Activated T-cell treated with anti-CD3 and anti-CD28 coated beads for 24 hours (primary cell): ENCODE results near the gene UGGT2.
"Not testable (repeated sequence)": the region's sequence is repeated elsewhere in the genome, so short reads cannot be mapped to it uniquely, and the experiment has no call there.

Source experiments
- DNase-seq: peaks from one replicate; pipeline ENCODE4 v3.0.0-alpha.2; 2020; ENCODE audit warnings: low read depth

UGGT2 gene

DNA sequence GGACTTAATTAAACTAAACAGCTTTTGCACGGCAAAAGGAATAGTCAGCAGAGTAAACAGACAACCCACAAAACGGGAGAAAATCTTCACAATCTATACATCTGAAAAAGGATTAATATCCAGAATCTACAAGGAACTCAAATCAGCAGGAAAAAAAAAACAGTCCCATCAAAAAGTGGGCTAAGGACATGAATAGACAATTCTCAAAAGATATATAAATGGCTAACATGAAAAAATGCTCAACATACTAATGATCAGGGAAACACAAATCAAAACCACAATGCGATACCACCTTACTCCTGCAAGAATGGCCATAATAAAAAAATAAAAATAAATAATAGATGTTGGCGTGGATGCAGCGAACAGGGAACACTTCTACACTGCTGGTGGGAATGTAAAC lies 1.7 kb downstream of the UGGT2 start:
- not testable (repeated sequence) for DNase-seq

DNA sequence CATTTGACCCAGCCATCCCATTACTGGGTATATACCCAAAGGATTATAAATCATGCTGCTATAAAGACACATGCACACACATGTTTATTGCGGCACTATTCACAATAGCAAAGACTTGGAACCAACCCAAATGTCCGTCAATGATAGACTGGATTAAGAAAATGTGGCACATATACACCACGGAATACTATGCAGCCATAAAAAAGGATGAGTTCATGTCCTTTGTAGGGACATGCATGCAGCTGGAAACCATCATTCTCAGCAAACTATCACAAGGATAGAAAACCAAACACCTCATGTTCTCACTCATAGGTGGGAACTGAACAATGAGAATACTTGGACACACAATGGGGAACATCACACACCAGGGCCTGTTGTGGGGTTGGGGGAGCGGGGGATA lies 2.2 kb downstream of the UGGT2 start:
- not testable (repeated sequence) for DNase-seq

DNA sequence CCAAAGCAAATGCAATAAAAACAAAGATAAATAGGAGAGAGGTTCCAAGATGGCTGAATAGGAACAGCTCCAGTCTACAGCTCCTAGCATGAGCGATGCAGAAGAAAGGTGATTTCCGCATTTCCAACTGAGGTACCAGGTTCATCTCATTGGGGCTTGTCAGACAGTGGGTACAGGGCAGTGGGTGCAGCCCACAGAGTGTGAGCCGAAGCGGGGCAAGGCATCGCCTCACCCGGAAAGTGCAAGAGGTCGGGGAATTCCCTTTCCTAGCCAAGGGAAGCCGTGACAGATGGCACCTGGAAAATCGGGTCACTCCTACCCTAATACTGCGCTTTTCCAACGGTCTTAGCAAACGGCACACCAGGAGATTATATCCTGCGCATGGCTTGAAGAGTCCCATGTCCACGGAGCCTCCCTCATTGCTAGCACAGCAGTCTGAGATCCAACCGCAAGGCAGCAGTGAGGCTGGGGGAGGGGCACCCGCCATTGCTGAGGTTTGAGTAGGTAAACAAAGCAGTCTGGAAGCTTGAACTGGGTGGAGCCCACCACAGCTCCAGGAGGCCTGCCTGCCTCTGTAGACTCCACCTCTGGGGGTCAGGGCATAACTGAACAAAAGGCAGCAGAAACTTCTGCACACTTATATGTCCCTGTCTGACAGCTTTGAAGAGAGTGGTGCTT lies 6.6 kb downstream of the UGGT2 start:
- DNase-seq: not testable (repeated sequence)

DNA sequence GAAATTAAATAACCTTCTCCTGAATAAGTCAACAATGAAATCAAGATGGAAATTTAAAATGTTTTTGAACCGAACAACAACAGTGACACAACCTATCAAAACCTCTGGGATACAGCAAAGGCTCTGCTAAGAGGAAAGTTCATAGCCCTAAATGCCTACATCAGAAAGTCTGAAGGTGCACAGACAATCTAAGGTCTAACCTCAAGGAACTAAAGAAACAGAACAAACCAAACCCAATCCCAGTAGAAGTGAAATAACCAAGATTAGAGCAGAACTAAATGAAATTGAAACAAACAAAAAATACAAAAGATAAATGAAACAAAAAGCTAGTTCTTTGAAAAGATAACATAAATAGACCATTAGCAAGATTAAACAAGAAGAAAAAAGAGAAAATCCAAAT lies 9.0 kb downstream of the UGGT2 start:
- DNase-seq: no peak

DNA sequence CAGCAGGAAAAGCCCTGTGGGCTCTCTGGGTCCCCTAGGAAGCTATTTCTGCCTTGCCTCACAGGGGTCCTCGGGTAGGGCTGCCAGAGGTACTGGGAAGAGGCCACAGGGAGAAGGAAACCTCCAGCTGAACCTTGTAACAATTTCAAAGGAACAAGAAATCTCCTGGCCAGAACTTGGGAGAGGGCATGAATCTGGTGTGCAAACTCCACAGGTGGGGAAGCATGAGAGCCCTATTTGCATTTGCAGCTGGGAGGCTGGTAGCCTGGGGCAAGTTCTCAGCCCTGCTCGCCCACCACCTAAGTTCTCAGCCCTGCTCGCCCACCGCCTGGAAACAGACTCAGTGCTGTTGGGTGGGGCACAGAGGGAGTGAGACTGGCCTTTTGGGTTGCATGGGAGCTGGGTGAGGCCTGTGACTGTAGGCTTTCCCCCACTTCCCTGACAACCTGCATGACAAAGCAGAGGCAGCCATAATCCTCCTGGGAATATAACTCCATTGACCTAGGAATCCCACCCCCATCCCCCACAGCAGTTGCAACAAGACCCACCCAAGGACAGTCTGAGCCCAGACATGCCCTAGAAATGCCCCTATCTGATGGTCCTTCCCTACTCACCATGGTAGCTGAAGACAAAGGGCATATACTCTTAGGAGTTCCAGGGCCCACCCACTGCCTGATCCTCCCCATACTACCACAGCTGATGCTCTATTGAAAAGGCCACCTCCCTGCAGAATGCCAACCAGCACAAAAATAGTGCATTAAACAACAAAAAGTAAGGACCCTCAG lies 11.7 kb downstream of the UGGT2 start:
- DNase-seq: no peak

DNA sequence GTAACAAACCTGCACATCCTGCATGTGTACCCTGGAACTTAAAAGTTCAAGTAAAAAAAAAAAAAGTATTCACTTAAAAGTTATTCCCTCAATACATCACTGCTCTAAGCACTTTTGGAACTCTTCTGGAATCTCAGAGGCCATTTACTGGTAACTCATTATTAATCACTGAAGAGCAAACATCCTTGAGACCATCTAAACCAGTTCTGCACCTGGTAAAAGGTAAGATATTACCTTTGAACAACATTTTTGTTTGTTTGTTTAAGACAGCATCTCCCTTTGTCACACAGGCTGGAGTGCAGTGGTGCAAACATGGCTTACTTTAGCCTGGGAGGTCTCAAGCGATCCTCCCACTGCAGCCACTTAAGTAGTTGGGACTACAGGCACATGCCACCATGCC lies 16.7 kb downstream of the UGGT2 start:
- DNase-seq: no peak

DNA sequence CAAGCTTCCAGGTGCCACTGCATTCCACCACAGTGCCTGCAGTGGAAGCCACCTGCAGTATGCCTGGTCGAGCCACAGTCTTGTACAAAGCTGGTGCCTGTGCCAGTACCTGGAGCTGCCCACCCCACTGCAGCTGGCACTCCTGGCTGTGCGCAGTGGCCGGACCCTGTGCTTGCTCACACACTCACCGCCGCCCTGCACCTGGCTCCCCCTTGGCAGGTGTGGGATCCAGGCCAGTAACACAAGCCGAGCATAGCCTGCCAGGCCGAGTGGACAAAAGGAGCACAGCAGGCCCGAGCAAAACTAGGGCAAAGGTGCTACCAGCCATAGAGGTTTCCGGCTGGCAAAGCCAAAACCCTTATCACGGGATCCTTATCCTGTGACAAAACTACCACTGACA lies 18.5 kb downstream of the UGGT2 start:
- DNase-seq: no peak

DNA sequence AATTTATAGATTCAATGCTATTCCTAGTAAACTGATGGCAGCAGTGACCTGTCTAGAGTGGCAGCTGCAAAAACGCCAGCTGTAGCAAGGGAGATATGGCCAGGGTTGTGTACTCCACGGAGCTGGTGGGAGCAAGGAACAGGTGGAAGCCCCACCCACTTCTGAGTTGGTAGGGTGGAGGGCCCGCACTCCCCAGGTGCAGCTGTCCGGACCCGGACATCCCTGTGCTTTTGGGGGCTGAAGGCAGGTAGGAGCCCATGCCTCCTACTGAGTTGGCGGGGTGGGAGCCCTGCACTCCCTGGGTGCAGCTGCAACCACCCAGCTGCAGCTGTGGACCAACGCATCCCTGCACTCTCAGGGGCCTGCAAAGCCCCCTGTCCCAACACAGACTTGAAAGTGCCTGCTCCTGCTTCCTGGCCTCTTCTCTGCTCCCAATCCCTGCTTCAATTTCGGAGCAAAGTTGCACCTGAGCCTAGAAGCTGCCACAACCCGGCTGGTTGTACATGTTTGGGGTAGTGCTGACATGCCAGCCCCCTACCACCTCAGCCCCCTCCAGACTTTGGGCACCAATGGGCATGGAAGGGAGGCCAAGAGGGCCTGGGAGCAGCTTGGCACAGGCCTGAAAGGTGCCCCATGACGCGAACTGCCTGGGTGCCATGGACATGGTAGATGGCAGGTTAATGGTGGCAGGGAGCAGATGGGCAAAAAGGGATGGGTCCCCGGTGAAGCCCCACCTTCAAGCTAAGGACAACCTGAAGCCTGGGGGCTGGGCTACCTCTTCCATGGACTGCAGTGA lies 19.8 kb downstream of the UGGT2 start:
- DNase-seq: no peak

DNA sequence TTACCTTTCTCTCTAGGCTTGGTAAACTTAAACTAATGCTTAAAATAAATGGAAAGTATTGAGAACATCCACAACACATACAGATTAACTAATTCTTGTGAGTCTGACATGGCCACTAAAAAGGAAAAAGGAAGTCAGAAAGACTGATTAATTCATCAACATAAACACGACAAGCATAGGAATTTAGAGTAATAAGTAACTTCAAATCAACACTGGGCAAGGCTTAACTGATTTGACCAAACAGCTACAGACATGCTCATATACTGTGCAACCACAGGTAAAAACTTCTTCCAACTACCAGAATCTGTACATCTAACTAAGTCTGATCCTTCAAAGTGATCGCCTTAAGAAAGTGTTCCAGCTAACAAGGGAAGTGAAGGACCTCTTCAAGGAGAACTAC lies 20.5 kb downstream of the UGGT2 start:
- no peak for DNase-seq

DNA sequence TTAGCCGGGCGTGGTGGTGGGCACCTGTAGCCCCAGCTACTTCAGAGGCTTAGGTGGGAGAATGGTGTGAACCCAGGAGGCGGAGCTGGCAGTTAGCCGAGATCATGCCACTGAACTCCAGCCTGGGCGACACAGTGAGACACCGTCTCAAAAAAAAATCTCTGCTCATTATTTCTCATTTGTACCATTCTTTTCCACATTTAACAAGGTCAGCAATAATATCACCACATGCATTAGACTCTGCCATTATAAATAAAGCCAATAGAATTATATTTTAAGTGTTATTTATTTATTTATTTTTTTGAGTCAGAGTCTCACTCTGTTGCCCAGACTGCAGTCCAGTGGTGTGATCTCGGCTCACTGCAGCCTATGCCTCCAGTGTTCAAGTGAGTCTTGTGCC lies 24.2 kb downstream of the UGGT2 start:
- no peak for DNase-seq

DNA sequence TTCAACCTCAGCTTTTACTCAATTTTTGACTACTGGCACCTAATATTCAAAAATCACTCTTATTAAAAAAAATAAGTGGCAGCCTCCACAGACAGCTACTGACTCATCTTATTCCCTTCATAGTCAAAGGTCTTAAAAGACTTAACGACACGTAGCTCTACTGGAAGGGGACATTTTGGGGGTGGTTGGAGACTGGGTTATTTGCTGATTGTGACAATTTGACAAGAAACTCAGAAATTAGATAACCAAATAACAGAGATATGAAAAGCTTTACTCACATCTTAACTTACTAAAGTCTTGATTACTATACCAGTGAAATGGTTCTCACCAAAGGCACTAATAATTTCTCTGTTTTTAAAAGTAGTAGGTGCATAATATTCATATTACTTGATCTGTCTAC lies 25.7 kb downstream of the UGGT2 start:
- no peak for DNase-seq

DNA sequence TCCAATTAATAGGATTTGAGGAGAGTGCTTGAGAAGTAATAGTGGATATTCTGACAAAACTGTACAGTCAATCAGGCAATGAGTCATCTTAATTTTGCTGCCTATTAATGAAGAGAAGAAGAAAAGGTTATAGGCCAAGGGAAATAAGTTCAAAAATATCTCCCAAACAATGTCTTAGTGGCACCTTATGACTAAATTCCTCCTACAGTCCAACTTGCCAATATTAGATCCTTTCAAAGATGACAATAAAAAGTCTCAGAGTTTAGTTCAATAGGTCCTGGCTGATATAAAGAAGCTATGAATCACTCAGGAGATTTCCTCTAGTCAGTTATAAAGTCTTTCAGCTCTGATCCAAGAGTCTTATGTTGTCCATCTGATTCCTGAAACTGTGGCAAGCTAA lies 27.9 kb downstream of the UGGT2 start:
- no peak for DNase-seq

DNA sequence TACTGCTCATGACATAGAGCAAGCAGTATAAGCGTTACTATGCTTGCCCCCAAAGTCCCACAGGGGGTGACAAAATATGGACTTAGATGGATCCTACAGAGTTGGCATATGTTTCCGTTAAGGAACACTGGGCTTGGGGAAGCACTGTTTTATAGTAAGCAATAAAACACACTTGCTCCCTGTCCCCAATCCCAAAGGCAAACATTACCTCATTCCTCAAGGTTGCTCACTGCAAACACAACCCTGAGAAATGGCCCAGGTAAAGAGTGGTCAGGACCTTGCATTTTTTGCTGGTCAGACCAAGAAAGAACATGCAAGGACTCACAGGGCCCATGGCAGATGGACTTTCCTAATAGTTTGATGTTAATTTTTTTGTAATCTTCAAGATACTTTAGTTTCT lies 32.3 kb downstream of the UGGT2 start:
- DNase-seq: no peak

DNA sequence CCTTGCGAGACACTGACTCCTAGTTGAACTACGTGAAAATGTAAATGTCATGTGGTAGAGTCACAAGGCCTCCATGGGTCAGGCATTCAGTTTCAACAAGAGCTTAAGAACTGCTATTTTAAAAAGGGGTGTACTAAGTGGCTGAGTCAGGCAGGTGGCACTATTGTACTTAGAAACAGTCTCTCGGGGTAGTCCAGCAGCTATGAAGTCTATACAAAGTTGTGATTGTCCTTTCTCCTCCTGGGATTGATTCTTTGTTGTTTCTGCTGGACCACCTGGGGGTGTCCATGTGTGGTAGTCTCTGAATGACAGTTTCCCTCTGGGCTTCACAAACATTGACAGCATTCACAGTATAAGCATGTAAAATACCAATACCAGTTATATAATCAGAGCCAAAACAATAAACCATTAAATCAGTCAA lies 33.0 kb downstream of the UGGT2 start:
- DNase-seq: no peak

DNA sequence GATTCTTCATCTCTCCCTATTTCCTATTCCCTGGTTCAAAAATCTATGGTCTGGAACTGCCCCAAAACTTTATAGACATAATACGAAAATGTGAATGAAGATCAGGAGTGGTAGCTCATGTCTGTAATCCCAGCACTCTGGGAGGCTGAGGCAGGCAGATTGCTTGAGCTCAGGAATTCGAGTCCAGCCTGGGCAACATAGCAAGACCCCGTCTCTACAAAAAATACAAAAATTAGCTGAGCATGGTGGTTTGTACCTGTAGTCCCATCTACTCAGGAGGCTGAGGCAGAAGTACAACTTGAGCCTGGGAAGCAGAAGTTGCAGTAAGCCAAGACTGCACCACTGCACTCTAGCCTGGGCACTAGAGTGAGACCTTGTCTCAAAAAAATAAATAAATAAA lies 35.1 kb downstream of the UGGT2 start:
- DNase-seq: no peak

DNA sequence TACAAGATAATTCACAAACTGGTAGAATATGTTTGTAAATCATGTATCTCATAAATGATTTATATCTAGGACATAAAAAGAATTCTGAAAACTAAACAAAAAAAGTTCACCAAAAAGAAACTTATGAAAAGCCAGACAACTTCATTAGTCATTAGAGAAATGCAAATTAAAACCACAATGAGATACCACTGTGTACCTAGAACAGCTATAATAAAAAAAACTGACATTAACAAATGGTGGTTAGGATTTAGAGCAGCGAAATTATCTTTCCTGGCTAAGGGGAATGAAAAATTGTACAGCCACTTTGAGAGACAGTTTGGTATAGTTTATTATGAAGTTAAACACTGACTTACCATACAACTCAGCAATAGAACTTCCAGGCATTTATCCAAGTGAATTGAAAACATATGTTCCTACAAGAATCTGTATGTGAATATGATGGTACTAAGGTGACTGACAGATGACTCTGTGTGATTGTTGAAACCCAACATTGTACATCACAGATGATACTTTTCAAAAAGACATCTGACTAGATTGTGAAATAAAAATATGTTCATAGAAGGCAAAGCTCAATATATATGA lies 41.8 kb downstream of the UGGT2 start:
- DNase-seq: no peak

DNA sequence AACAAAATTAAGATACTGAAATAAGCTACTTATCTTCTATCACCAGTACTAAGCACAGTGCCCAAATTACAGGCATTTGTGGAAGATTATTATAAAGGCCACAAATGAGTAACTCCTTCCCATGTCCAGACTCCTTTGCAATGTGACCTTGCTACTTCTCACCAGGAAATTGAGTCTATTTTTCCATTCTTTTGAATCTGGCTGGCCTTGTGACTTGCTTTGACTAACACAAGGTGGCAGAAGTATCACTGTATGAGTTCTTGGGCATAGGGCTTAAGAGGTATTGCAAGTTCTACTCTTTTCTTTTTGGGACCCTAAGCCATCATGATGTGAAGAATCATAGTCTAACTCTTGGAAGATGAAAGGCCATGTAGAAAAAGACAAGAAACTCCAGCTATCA lies 49.9 kb downstream of the UGGT2 start:
- DNase-seq: no peak

DNA sequence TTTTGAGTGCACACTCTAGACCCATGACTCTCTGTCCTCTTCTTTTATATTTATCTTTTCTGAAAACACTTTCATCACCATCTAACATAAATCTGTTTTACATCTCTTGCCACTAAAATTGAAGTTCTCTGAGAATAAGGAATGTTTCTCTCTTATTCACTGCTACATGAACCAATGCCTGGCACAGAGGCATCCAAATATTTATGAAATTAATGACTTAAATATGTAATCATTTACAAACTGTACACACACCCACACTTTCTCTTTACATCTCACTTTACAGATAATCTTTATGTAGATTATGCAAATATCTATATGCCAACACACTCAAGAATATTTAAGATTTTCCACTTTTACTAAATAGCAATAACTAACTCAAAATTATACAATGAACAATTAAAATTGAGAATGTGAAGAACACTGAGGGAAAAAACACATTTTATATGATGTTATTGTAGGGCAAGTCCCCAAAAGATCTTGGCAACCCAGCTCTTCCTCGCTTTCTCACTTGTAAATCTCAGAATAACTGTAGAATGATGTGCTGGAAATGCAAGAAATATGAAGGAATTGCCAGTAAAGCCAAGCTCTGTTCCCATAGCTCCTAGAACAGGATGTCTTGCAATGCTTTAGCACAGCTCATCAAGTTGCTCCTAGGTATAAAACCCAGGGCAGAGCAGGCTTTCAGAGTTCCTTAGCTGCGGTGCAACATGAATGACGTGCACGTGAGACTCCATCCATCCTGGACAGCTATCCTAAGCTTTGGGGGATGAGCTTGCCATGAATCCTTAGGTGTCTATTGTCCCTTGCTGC lies 50.7 kb downstream of the UGGT2 start:
- DNase-seq: no peak

DNA sequence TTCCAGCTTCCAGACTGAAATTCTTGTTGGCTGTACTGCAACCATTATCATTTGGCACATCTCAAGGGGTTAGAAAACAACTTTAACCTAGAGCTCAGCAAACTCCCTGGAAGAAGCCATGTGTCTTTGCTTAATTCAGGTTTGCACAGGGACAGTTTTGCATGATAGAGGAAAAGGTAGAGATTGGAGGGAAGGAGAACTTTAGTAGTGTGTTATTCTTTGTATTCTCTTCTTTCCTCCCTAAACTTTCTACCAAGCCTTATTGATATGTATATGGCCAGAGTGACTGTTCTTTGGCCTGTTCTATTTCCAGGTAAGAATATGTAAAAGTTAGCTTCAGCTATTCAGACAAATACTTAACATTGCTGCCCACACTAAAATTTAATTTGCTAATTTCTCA lies 53.1 kb downstream of the UGGT2 start:
- DNase-seq: no peak

DNA sequence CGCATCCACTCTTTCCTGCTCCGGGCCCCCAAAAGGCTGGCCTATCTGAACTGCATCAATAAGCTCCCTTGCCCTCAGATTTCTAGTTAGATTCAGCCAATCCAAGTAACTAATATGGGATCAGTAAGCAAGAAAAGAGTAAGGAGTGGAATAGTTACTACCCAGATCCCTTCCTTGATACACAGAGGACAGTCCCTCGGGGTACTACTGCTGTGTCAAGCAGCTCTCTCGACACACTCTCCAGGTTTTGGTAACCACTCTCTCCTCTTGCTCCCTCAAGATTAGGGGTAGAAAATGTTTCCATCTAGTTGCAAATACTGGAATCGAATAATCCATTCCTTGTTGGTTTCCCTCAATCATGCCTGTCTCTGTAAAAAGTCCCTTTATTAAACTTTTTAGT lies 65.4 kb downstream of the UGGT2 start:
- no peak for DNase-seq

DNA sequence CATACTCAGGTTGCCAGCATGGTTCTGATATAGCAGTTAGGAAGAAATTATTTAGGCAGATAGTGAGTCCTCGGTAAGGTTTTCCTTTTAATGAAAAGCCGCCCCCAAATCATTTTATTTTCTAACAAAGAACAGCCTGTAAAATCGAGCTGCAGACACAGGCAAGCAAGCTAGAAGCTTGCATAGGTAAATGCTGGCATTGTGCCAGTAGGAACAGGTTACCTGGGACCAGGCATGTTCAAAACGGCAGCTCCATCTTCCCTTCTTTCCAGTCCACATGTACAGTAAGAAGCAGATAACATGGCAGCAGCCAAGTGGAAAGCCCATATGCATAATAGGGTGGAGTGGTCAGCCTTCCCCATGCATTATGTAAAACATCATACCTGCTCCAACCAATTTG lies 71.1 kb downstream of the UGGT2 start:
- no peak for DNase-seq

DNA sequence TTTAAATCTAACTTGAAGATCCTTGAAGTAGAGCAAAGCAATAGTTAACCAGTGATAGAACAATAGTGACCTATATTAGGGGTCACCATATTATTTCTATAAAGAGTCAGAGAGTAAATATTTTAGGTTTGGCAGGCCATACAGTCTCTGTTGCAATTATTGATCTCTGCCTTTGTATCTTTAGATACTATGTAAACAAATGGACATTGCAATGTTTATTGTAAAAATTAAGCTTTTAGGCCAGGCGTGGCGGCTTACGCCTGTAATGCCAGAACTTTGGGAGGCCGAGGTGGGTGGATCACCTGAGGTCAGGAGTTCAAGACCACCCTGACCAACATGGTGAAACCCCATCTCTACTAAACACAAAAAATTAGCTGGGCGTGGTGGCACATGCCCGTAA lies 80.5 kb downstream of the UGGT2 start:
- not testable (repeated sequence) for DNase-seq
